BE2C (cell line): ENCODE data around the gene ARHGEF39.

Experiments used
- DNase-seq: peaks from one replicate; pipeline ENCODE4 v3.0.0-alpha.2; 2020
- H3K27me3 ChIP-seq: fragments of 250-450 bp; sonication (Bioruptor Pico); 2 replicates; pipeline ENCODE4 v1.5.1; 2020; ENCODE audit warnings: mild to moderate bottlenecking
- H3K36me3 ChIP-seq: fragments of 250-450 bp; sonication (Bioruptor Pico); 2 replicates; pipeline ENCODE4 v1.5.1; 2020; ENCODE audit warnings: mild to moderate bottlenecking
- H3K4me1 ChIP-seq: fragments of 250-450 bp; sonication (Bioruptor Pico); 2 replicates; pipeline ENCODE4 v1.5.1; 2020
- H3K4me3 ChIP-seq: 2 replicates; pipeline ENCODE4 v1.5.1; 2011; ENCODE audit warnings: low read depth, low read length
- H3K9me3 ChIP-seq: fragments of 250-450 bp; sonication (Bioruptor Pico); 2 replicates; pipeline ENCODE4 v1.5.1; 2020
- TF ChIP-seq, protein P1 (sequence below): IDR thresholded peaks from 2 replicates; pipeline ENCODE4 v1.5.1; 2012; ENCODE audit warnings: mild to moderate bottlenecking, low read depth, low read length

The ARHGEF39 gene

DNA sequence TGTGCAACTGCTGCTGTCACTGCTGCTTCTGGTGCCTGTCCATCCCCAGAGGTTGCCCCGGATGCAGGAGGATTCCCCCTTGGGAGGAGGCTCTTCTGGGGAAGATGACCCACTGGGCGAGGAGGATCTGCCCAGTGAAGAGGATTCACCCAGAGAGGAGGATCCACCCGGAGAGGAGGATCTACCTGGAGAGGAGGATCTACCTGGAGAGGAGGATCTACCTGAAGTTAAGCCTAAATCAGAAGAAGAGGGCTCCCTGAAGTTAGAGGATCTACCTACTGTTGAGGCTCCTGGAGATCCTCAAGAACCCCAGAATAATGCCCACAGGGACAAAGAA is 9.0 kb upstream of the ARHGEF39 start:
- no peak for DNase-seq
- H3K4me1 ChIP-seq: no peaks in the 10 kb centered on the region
- H3K27me3 ChIP-seq: no peaks in the 10 kb centered on the region
- TF ChIP-seq, protein P1, sequence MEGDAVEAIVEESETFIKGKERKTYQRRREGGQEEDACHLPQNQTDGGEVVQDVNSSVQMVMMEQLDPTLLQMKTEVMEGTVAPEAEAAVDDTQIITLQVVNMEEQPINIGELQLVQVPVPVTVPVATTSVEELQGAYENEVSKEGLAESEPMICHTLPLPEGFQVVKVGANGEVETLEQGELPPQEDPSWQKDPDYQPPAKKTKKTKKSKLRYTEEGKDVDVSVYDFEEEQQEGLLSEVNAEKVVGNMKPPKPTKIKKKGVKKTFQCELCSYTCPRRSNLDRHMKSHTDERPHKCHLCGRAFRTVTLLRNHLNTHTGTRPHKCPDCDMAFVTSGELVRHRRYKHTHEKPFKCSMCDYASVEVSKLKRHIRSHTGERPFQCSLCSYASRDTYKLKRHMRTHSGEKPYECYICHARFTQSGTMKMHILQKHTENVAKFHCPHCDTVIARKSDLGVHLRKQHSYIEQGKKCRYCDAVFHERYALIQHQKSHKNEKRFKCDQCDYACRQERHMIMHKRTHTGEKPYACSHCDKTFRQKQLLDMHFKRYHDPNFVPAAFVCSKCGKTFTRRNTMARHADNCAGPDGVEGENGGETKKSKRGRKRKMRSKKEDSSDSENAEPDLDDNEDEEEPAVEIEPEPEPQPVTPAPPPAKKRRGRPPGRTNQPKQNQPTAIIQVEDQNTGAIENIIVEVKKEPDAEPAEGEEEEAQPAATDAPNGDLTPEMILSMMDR: no peak
- H3K36me3 ChIP-seq: no peaks in the 10 kb centered on the region
- H3K9me3 ChIP-seq: no peaks in the 10 kb centered on the region
- H3K4me3 ChIP-seq: no peak overlapping the region

DNA sequence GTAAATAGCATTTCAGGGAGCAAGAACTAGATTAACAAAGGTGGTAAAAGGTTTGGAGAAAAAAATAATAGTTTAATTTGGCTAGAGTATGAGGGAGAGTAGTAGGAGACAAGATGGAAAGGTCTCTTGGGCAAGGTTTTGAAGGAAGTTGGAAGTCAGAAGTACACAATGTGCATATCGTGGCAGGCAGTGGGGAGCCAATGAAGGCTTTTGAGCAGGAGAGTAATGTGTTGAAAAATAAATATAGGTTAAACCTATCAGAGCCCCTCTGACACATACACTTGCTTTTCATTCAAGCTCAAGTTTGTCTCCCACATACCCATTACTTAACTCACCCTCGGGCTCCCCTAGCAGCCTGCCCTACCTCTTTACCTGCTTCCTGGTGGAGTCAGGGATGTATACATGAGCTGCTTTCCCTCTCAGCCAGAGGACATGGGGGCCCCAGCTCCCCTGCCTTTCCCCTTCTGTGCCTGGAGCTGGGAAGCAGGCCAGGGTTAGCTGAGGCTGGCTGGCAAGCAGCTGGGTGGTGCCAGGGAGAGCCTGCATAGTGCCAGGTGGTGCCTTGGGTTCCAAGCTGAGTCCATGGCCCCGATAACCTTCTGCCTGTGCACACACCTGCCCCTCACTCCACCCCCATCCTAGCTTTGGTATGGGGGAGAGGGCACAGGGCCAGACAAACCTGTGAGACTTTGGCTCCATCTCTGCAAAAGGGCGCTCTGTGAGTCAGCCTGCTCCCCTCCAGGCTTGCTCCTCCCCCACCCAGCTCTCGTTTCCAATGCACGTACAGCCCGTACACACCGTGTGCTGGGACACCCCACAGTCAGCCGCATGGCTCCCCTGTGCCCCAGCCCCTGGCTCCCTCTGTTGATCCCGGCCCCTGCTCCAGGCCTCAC is 8.4 kb upstream of the ARHGEF39 start, which contains the start of gene CA9:
Gene CA9 (plus strand): TSS at position 797 of the 893 bp plus-strand sequence. CDS start 32 bp downstream, at position 829.
- TF ChIP-seq, protein P1: no peak
- H3K4me1 ChIP-seq: no peaks in the 10 kb centered on the region
- no peak within 1 kb of the TSS for H3K4me3 ChIP-seq
- H3K9me3 ChIP-seq: no peaks in the 10 kb centered on the region
- DNase-seq: no peak
- H3K27me3 ChIP-seq: no peaks in the 10 kb centered on the region
- H3K36me3 ChIP-seq: no peaks in the 10 kb centered on the region

DNA sequence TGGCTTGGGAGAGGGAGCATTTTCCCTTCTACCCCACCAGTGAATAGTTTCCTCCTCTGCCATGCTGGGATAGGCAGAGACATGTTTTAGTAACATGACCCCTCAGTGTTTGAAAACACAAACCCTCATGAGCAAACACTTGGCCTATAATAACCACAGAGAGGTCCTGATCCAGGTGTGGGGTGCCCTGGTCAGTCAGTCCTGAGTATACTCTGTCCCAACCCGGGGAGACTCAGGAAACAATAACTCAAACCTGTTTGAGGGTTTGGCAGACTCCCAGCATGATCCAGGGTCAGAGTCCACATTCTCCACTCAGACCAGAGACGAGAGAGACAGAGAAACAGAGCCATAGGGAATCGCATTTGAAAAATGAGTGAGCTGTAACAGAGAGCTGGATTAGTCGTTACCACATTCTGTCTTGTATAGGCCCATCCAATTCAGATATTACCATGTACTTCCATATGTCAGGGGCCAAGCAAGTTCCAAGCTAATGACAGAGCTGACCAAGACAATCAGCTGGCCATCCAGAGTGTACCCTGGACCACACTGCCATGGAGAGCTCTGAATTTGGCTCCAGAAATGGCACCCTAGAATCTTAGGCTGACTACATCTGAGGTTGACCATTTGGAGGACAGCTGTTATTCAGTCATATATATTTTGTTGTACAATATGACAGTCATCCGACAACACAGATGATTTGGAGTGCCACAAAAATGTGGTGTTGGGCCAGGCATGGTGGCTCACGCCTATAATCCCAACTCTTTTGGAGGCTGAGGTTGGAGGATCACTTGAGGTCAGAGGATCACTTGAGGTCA is 4.5 kb upstream of the ARHGEF39 start:
- Histone ChIP-seq H3K4me3 (no peak overlapping the region), H3K36me3 (no peaks in the 10 kb centered on the region), H3K9me3 (no peaks in the 10 kb centered on the region), H3K4me1 (no peaks in the 10 kb centered on the region), H3K27me3 (no peaks in the 10 kb centered on the region)
- DNase-seq: no peak
- TF ChIP-seq, protein P1: no peak

DNA sequence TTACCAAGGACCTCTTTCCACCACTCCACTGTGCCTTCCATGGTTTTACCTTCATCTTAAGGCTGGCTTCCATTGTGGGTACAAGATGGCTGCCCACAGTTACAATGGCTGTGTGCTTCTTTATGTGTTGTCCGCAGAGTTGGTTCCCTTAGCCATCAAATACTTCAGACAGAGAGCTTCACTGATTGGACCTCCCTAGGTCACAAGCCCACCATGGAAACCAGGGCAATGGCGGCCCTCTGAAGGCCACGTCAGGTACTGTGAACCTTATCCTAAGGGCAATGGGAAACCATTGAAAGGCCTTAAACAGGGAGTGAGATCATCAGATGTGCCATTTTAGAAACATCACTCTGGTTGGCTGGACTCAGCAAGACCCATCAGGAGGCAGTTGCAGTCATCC is 2.9 kb upstream of the ARHGEF39 start:
- no peak for DNase-seq
- TF ChIP-seq, protein P1: no peak
- Histone ChIP-seq H3K9me3 (no peaks in the 10 kb centered on the region), H3K27me3 (no peaks in the 10 kb centered on the region), H3K36me3 (no peaks in the 10 kb centered on the region), H3K4me1 (no peaks in the 10 kb centered on the region), H3K4me3 (no peak overlapping the region)

DNA sequence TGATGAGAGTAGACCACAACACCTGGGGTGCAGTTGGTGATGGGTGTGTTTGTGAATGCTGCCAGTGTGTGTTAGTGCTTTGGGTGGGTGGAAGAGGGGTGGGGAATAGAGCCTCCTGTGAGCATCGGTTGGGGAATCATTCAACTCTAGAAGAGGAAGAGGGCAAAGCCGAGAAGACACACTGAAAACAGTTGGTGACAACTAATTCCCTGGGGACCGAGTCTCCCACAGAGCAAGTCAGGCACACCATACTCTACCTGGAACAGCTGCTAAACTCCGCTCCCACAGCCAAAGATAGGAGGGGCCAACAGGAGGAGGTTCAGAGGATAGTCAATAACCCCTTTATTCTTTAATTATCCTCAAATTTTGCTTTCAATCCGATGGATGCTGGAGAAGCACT is 1.6 kb upstream of the ARHGEF39 start:
- no peaks in the 10 kb centered on the region; the same call in 1 of the 2 replicates for H3K36me3 ChIP-seq
- H3K27me3 ChIP-seq: no peaks in the 10 kb centered on the region
- no peak for DNase-seq
- no peak overlapping the region for H3K4me3 ChIP-seq
- TF ChIP-seq, protein P1: no peak
- no peaks in the 10 kb centered on the region for H3K9me3 ChIP-seq
- H3K4me1 ChIP-seq: no peaks in the 10 kb centered on the region

DNA sequence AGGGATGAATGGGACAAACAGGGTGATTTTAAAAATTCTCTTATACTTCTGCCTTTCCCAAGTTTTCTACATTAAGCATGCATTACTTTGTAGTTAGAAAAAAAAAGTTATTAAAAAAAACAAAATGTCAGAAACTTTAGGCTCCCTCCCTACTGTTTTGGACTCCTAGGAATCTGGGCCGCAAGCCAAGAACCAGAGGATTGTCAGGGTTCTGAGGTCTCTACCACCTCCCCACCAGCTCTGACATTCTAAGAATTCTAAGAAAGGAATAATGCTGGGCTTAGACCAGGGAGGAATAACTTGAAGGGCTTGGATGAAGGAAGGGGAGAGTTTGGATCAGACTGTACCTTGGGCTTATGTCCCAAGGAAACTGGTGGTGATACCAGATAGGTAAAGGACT is 1.1 kb upstream of the ARHGEF39 start:
- Histone ChIP-seq H3K4me3 (no peak overlapping the region), H3K36me3 (no peaks in the 10 kb centered on the region; the same call in none of the 2 replicates), H3K4me1 (no peaks in the 10 kb centered on the region), H3K9me3 (no peaks in the 10 kb centered on the region), H3K27me3 (no peaks in the 10 kb centered on the region)
- no peak for DNase-seq
- TF ChIP-seq, protein P1: no peak
